GM19397 (cell line): ENCODE data around the gene SYT2.
"Not testable (repeated sequence)": the region's sequence is repeated elsewhere in the genome, so short reads cannot be mapped to it uniquely, and the experiment has no call there.

Experiments
- ATAC-seq: cut with Tn5 transposase; IDR thresholded peaks from one replicate; pipeline ENCODE4 v1.9.1; 2021; ENCODE audit warnings: mild to moderate bottlenecking, moderate library complexity; ENCODE audit not compliant: unreplicated experiment

SYT2 gene

DNA sequence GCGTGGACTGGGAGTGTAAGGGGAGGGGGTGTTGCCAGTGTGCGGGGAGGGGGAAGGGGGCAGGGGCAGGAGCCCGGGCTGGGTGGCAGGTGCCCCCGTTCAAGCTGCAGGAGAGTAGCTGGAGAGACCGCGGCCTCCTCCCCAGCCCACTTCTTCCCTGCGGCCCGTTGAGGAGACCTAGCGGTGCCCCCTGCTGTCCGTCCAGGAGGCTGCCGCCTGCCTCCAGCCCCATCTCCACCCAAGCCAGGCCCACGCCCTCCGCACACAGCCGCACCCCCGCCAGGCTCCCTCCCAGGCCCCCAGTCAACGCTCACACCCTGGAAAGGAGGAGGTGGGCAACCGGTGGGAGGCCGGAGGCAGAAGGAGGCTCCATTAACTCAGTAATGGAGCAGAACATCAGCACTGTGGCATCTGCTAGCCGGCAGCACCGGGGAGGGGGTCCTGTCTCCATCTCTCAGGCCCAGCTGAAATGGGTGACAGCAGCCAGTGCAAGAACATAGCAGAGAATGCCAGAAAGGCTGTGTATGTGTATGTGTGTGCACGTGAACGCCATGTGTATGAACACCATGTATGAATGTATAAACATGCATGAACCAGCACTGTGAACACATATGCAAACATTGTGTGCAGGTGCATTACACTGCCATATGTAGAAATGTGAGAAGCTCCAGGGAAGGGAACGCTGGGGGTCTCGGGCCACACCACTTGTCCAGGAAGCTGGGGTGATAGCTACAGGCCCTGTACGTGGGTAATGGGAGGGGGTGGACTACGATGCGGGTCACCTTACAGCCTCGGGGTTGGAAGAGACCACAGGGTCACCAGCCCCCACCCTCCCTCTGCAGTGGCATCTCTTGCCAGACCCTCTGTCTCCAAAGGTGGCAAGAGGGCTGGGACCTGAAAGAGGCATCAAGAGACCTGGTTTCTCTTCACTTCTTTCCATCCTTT is 84.6 kb downstream of the SYT2 start:
- no peak for ATAC-seq

GRCh38 chr1:202624781-202625108 is 85.5 kb downstream of the SYT2 start:
- ATAC-seq: no peak

DNA sequence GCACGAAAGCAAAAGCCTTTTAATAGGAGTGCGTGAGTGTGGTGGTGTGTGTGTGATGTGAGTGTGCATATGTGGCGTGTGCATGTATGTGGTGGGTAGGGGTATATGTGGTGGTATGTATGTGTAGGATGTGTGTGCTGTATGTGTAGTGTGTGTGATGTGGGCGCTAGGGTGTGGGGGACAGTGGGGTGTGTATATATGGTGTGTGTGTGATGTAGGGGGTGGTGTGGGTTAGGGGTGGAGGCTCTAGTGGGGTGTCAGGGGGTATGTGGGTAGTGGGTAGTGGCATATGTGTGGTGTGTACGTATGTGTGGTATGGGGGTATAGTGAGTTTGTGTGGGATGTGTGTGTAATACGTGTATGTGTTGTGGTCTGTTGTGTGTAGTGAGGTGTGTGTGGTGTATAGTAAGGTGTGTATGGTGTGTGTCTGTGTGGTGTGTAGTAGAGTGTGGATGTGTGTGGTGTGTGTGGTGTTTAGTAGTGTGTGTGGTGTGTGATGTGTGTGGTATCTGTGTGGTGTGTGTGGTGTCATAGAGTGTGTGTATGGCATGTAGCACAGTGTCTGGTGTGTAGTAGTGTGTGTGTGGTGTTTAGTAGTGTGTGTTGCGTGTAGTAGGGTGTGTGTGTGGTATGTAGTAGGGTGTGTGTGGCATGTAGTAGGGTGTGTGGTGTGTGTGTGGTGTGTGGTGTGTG is 86.0 kb downstream of the SYT2 start:
- no peak for ATAC-seq

- ATAC-seq: not testable (repeated sequence)
These were observed 86.8 kb downstream of the SYT2 start for GRCh38 chr1:202623476-202623875.

DNA sequence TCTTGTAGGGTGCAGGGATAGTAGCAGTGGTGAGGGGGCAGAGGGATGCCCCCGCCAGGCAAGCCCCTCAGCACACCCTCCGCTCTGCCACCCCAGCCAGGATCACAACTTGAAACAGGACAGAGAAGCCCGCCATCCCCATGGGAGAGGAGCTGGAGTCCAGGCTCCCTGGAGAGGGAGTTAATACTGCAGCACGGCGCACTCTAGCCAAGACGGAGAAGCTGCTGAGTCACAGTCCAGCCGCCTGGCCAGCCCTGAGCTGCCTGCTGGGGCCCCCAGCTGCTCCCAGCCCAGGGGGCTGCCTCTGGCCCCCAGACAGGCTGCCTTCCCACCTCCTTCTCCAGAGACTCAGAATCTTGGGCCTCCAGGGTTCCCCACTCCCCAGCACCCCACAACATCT is 87.2 kb downstream of the SYT2 start:
- ATAC-seq: no peak

GRCh38 chr1:202622388-202622787 is 87.9 kb downstream of the SYT2 start:
- no peak for ATAC-seq

DNA sequence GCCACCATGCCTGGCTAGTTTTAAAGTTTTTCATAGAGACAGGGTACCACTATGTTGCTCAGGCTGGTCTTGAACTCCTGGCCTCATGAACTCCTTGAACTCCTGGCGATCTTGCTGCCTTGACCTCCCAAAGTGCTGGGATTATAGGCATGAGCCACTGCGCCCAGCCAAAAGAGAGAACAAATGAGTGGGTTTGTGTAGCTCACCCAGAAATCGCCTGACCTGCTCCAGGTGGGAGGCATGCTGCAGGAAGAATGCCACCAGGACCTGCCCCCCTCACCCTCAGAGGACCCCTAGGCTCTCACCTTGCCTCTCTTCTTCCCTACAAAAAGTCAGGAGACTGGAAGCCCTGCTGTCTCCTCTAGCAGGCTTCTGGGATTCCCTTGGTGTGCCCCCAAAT is 88.8 kb downstream of the SYT2 start:
- no peak for ATAC-seq

DNA sequence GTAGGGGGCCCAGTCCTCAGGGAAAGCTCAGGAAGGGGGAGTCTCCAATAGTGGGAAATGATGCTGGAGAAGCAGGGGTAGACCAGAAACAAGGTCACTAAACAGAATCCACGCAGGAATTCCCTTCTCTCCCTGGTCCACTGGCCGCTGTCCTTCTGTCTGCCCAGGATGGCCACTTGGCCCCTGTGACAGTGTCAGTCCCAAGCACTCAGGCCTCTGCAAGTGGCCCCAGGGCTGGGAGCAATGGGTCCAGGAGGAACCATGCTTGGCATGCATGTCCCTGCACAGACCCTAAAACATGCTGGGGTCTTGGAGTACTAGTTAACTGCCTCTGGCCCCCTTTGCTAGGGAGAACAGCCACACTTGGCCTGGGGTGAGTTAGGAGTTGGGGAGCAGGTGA is 90.2 kb downstream of the SYT2 start:
- not testable (repeated sequence) for ATAC-seq

DNA sequence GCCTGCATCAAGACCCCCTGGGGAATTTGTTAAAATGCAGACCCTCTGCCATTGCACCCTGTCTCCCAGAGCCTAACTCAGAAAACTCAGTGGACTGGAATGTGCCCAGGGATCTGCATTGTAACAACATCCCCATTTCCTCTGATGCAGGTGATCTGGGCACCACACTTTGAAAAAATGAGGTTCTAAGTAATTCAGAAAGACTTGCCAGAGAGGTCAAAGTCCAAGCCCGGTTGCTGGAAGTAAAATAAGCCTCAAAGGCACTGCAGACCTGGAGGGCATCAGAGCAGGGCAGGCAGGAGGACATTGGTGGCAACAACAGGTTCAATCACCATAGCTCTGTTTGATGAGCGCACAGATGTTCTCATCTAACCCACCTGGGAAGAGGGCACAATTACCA is 90.7 kb downstream of the SYT2 start:
- no peak for ATAC-seq

DNA sequence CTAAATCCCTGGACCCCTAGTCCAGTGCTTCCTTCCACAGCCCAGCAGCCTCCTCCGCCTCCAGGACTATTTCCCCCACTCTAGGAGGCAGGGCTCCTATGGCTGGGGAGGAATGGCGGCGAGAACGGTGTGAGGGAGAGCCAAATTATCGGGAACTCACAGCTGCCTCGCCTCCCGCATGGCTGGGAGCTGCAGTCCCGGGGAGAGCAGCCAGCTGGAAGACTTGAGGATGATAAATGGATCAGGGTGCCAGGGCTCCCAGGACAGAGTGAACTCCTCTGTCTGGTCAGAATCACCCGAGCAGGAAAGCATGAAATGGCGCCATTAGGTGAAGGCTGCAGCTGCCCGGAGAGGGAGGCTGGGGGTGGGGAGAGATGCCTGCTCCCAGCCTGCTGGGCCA is 91.2 kb downstream of the SYT2 start:
- ATAC-seq: not testable (repeated sequence)

DNA sequence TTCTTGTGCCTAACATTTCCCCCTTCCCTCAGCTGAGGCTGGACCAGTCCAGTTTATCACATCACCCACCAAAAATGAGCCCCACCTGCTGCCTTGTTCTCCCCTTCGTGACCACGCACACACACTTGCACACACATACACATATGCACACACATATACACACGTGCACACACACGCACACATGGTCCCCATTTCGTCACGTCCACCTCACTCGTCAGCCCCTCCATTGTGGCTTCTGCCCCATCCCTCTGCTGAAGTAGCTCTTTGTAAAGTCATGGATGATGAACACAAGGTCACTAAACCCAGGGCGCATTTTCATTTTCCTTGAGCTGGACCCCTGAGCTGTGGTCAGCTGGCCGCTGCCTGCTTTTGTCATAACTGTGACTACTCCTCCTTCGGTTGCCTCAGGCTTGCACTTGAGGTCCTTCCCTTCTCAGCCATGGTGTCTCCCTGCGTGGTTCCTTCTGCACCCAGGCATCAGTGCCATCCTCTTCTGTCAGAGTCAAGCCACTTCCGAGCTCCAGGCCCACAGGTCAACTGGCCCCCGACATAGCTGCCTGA is 93.8 kb downstream of the SYT2 start:
- peak; percentile 32 for ATAC-seq

- peak; percentile 59 for ATAC-seq
These were observed 94.5 kb downstream of the SYT2 start for GRCh38 chr1:202615501-202616354.

GRCh38 chr1:202615208-202615500 is 95.1 kb downstream of the SYT2 start:
- ATAC-seq: not testable (repeated sequence)

- ATAC-seq: not testable (repeated sequence)
These were observed 95.7 kb downstream of the SYT2 start for GRCh38 chr1:202614363-202615207.

DNA sequence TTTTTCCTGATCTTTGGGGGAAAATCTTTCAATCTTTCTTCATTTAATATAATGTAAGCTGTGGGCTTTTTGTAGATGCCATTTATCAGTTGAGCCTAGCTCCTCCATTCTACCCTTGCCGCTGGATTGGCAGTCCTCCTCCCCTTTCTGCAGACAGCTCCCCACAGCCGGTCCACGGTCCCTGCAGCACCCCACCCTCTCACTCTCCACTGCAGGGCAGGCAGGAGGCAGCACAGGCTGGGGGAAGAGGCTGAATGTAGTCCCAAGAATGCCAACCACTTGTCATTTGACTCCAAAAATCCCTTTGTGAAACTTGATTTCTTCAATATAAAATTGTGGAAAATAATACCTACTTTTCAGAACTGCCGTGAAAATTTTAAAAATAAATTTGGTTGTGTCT is 96.7 kb downstream of the SYT2 start:
- no peak for ATAC-seq

- not testable (repeated sequence) for ATAC-seq
These were observed 98.2 kb downstream of the SYT2 start for GRCh38 chr1:202612036-202612435.

GRCh38 chr1:202605515-202605914 is 104.7 kb downstream of the SYT2 start:
- no peak for ATAC-seq

- no peak for ATAC-seq
These were observed 106.8 kb downstream of the SYT2 start for GRCh38 chr1:202603435-202603834.

DNA sequence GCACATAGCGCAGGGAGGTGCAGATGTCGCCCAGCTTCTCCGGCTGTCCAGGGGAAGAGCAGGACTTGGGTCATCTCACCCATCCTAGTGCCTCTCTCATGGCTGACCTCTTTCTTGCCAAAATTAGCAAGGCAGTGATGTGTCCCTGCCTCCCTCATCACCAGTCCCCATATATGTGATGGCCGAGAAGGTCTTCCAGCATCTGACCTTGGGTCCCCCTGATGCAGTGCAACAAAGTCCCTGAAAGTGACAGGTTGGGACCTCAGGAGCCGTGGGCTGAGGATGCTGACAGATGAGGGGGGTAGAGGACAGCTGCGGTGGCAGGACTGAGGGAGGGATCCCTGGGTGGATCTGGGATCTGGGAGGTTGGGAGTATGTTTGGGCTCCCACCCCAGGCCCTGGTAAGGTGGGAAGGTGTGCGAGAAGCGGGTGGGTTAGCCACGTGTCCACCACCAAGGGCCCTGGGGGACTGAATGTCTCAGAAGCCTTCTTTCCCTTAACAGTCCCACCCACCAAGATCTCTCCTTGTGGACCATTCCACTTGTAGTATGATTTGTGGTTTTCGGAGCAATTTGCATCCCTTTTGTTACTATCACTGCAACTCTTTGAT is 109.7 kb downstream of the SYT2 start:
- no peak for ATAC-seq
